ENCODE data around the gene SF3A2.

Gene SF3A2

GRCh38 chr19:2253106-2254063 lies 16.8 kb downstream of the SF3A2 start:
- DNase-seq (ENCODE audit: low spot score), result no peak

DNA sequence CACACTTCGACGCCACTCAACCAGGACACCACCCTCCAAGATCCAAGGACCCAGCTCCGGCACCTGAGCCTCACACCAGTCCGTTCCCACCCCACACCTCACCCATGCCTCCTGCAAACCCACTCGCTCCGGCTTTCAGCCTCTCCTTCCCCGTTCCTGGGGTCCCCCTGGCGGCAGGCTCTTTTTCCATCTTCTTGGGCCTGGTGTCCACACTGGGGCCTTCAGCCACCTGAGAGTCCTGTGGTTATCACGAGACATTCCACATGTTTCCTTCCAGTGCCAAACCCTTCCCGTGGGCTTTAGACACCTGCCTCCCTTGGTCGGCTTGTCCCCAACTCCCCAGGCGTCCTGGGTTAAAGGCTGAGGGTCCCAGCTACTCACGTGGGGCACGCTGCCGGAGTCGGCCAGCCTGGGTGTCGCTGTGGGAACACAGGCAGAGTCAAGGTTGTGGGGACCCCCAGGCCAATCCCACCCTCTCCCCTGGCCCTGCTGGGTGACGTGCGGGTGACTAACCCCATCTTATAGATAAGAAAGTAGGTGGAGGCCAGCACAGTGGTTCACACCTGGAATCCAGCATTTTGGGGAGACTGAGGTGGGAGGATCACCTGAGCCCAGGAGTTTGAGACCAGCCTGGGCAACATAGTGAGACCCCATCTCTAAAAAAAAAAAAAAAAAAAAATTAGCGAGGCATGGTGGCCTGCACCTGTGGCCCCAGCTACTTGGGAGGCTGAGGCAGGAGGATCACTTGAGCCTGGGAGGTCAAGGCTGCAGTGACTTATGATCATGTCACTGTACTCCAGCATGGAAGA lies 17.6 kb downstream of the SF3A2 start:
- no peak for DNase-seq (ENCODE audit: low spot score)

DNA sequence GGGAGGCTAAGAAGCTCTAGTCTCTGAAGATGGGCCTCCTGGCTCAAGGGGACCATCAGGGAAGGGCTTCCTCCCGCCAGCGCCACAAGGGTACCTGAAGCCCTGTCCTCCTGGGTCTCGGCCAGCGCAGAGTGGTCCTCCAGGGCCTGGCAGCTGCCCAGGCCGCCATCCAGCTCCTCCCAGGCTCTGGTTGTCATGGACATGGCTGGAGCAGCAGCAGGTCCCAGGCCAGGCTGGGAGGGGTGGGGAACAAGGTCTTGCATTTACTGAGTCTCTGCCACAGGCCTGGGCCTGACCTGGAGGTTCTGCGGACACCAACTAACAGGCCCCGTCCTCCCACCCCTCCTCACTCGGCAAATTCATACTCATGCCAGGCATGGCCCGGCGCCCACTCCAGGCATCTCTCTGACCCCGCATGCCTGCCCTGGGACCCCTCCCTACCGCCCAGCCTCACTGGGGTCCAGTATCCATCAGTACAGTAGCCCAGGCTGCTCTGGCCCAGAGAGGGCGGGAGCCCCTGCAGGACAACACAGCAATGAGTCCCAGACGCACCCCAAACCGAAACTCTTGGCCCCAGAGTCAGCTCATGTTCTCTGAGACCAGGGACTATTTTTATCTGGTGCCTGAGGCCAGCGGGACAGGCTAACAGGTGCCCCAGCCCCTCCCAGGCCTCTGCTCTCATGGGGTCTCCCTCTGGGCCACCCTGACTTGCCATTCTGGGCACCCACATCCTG lies 18.7 kb downstream of the SF3A2 start:
- no peak for DNase-seq (ENCODE audit: low spot score)

GRCh38 chr19:2255982-2256685 lies 19.5 kb downstream of the SF3A2 start, which contains the start of gene JSRP1:
JSRP1 (minus strand) TSS chr19:2256417; CDS start chr19:2255314, 1,103 bp downstream.
- DNase-seq (ENCODE audit: low spot score), result peak; percentile 85

GRCh38 chr19:2259336-2259735 lies 22.7 kb downstream of the SF3A2 start:
- no peak for DNase-seq (ENCODE audit: low spot score)

DNA sequence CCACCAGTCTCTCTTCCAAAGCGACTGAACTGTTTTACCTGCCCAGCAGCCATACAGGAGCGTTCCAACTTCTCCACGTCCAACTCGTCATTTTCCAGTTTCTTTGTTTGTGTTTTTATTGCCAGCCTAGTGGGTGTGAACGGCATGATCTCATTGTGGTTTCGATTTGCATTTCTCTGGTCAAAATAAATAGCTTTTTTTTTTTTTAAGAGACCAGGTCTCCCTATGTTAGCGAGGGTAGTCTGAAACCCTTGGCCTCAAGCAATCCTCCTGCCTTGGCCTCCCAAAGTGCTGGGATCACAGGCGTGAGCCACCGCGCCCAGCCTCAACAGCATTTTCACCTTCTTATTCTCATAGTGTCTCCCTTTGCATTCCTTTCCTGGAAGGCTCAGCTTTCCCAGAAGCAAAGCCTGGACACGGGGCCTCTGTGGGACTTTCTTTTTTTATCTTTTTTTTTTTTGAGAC lies 23.7 kb downstream of the SF3A2 start:
- no peak for DNase-seq (ENCODE audit: low spot score)

GRCh38 chr19:2261438-2262172 lies 25.0 kb downstream of the SF3A2 start:
- no peak for DNase-seq (ENCODE audit: low spot score)

- DNase-seq (ENCODE audit: low spot score), result peak; percentile 45
Measured at GRCh38 chr19:2266183-2266993, 29.8 kb downstream of the SF3A2 start.

DNA sequence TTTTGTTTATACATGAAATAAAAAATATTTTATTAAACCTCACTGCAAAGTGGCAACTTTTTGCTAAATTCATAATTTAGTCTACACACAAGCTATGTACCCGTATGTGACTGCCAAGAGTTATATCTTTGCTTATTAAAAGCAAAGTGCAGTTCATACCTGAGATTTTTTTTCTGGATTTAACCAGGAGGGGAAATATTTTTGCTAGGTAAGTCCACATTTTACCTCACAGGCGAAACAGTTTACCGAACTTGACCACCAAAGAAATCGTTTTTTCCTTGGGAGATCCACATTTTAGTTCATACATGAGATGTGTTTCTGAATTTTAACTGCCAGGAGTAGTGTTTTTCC lies 31.8 kb downstream of the SF3A2 start:
- DNase-seq (ENCODE audit: low spot score), result no peak

GRCh38 chr19:2268861-2269243 lies 32.2 kb downstream of the SF3A2 start:
- no peak for DNase-seq (ENCODE audit: low spot score)

DNA sequence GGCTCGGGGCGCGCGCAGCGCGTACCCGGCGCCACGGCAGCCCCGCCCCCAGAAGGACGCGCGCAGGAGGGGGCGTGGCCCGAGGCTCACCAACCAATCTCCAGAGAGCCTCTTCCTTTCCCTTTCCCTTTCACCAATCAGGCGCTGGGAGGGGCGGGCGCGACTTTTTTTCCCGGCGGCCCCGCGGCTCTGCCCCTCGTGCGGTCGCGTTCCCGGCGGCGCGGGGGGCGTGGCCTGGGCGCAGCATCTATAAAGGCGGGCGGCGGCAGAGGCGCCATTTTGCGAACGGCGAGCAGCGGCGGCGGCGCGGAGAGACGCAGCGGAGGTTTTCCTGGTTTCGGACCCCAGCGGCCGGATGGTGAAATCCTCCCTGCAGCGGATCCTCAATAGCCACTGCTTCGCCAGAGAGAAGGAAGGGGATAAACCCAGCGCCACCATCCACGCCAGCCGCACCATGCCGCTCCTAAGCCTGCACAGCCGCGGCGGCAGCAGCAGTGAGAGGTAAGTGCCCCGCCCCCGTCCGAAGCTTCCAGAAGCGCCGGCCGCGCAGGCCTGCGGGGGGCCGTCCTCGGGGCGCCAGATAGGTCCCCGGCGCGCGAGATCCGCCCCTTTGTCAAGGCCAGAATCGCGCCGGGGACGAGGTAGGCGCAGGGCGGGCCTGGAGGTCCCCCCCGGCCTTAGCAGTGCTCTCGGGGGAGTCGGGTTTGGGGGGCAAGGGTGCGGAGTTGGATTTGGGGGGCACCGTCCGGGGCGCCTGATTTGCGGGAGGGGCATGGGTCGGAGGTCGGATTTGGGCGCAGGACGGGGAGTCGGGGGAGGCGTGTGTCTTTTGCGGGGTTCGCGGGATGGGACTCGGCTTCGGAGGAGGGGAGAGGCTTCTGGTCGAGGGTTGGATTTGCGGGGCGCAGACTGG lies 32.9 kb downstream of the SF3A2 start:
- DNase-seq (ENCODE audit: low spot score), result peak; percentile 96

DNA sequence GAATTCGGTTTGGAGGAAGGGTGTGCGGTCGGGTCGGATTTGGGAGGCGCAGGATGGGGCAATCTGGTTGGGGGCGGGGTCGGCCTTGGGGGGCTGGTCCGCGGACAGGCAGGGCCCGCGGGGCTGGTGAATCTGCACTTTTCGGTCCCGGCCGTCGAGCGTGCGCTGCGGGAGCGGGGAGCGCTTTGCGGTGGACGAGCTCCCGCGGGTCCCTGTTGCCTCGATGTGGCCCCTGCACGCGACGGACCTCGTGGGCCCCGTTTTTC lies 33.5 kb downstream of the SF3A2 start:
- no peak for DNase-seq (ENCODE audit: low spot score)

DNA sequence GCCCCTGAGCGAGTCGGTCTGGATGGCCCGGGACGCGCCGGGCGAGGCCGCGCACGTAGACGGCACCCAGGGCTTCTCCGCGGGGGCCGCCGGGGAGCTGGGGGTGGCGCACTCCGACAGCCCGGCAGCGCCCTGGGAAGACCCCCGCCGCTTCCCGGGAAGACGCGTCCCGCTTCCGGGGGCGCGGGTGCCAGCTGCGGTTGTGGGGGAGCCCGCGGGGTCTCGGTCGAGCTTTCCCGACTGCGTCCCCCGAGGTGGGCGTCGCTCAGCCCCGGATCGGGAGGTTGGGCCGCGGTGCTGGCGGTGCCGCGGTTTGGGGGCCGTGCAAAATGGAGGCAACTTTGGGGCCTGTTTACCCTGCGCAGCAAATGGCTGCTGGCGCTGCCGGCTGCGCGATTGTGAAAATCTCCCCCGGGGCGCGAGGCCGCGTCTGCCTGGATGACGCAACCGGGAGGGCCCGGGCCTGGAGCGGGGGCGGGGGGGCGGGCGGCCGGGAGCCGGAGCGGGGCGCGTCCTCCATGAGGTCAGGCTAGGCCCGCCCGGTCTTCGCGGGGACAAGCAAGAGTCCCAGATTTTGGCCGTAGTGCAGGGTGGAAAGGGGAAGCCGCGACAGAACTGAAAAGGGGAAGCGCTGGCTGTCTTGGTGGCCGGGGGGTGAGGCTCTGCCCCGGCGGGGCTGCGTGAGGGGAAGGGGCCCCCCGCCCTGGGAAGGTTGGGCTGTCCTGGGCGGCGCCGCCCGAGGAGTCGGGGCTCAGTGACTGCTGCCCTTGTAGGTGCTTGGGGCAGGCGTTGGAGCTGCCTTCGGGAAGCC lies 34.0 kb downstream of the SF3A2 start:
- DNase-seq (ENCODE audit: low spot score), result peak; percentile 79

- peak; percentile 85 for DNase-seq (ENCODE audit: low spot score)
Measured at GRCh38 chr19:2271234-2272103, 34.8 kb downstream of the SF3A2 start.

DNA sequence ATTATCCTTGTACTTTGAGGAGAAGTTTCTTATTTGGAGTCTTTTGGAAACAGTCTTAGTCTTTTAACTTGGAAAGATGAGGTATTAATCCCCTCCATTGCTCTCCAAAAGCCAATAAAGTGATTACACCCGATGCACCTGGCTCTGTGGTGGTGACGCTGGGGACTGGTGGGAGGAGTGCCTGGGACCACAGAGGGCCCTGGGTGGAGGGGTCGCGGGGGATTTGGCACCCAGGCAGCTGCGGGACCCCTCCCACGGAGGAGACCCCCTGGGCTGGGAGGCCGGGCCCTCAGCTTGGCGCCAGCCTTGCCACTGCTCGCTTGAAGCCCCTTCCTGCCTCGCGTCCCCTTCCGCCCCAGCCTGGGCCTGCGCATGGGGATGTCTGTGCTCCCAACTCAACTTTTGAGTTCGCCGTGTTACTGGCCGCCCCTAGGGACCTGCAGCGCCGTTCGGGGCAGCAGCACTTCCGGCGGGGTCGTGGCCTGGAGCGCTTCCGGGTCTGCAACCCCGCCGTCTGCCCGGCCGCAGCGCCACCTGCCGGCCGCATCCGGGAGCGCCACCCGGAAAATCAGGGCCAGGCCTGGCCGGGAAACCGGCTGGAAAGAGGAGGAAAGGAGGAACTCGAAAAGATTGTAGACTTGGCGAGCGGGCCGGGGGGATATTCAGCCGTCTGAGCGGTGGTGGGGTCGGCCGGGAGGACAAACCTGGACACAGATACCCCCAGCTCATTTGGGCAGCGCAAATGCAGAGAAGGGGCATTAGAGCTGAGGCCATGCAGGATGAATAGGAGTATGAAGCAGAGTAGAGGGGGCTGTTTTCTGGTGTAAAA lies 36.9 kb downstream of the SF3A2 start:
- DNase-seq (ENCODE audit: low spot score), result peak; percentile 93

DNA sequence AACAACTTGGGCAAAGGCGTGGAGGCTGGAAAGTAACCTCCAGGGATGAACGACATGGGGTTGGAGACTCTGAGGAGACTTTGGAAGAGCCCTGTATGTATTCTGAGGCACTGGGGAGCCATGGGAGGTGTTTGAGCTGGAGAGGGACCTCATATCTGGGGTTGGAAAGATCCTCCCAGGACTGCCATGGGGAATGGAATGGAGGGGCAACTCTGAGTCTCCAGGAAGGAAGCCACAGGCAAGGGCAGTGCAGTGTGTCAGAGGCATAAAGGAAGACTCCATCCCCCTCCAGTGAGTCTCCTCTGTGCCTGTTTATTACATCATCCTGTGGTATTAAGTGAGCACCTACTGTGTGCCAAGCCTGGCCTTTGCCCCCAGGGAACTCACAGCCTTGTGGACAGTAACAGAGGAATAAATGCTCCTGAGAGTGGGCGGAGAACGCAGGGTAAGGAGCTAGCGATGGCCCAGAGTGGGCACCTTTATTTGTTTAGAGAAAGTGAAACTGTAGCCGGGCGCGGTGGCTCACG lies 37.6 kb downstream of the SF3A2 start:
- DNase-seq (ENCODE audit: low spot score), result peak; percentile 41
